Ecto neural progenitor cell (in vitro differentiated cells): ENCODE measurements around the gene DSPP.

Source experiments
- DNase-seq: peaks from one replicate; pipeline ENCODE4 v3.0.0-alpha.2; 2018; ENCODE audit warnings: low spot score

Gene DSPP

GRCh38 chr4:87631668-87632067 lies 23.3 kb downstream of the DSPP start:
- no peak for DNase-seq

- DNase-seq, result no peak
Observed at GRCh38 chr4:87632469-87632868, 24.1 kb downstream of the DSPP start.

- DNase-seq, result no peak
Observed at GRCh38 chr4:87633243-87633642, 24.9 kb downstream of the DSPP start.

GRCh38 chr4:87644286-87644685 lies 36.0 kb downstream of the DSPP start:
- DNase-seq, result no peak

GRCh38 chr4:87649980-87650379 lies 41.7 kb downstream of the DSPP start, which contains the start of gene DMP1:
DMP1 (plus strand) TSS chr4:87650280; CDS start chr4:87656493, 6,213 bp downstream.
- no peak for DNase-seq

- DNase-seq, result no peak
Observed at GRCh38 chr4:87650938-87651337, 42.6 kb downstream of the DSPP start.

GRCh38 chr4:87651941-87652340 lies 43.6 kb downstream of the DSPP start:
- no peak for DNase-seq

- DNase-seq, result no peak
Observed at GRCh38 chr4:87654487-87655044, 46.2 kb downstream of the DSPP start.

GRCh38 chr4:87657525-87657924 lies 49.2 kb downstream of the DSPP start:
- DNase-seq, result no peak

- no peak for DNase-seq
Observed at GRCh38 chr4:87659247-87659931, 51.1 kb downstream of the DSPP start.

GRCh38 chr4:87662871-87663270 lies 54.5 kb downstream of the DSPP start:
- no peak for DNase-seq
